ENCODE measurements around the gene ZFP3.

DNA sequence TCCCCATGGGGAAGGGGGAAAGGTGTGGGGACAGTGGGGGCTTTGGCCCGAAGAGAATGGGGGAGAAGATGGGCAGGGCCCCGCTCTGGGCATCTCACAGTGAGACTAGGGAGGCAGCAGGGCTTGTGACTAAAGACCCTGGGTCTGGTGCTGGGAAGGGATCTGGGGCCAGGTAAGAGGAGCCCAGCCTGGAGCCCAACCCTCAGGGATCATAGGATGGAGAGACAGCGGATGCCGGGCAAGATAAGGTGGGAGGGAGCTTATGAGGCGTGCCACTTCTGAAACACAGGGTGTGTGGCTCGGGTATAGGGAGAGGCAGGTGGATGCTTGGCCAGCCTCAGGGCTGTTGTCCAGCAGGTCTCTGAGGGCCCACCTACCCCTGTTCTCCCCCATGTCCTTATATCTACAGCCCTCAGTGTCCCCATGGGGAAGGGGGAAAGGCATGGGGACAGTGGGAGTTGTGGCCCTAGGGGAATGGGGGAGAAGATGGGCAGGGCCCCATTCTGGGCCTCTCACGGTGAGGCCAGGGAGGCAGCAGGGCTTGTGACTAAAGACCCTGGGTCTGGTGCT is 53.0 kb downstream of the ZFP3 start:
- TF ChIP-seq, protein P1, sequence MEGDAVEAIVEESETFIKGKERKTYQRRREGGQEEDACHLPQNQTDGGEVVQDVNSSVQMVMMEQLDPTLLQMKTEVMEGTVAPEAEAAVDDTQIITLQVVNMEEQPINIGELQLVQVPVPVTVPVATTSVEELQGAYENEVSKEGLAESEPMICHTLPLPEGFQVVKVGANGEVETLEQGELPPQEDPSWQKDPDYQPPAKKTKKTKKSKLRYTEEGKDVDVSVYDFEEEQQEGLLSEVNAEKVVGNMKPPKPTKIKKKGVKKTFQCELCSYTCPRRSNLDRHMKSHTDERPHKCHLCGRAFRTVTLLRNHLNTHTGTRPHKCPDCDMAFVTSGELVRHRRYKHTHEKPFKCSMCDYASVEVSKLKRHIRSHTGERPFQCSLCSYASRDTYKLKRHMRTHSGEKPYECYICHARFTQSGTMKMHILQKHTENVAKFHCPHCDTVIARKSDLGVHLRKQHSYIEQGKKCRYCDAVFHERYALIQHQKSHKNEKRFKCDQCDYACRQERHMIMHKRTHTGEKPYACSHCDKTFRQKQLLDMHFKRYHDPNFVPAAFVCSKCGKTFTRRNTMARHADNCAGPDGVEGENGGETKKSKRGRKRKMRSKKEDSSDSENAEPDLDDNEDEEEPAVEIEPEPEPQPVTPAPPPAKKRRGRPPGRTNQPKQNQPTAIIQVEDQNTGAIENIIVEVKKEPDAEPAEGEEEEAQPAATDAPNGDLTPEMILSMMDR (IDR thresholded peaks at IDR 0.05; ENCODE audit: extremely low read depth in 1 of 2, insufficient read depth in 1 of 2, low read depth in 1 of 2, low read length in 2 of 2) = no peak
- TF ChIP-seq MYC (IDR thresholded peaks at IDR 0.05; ENCODE audit: low read depth, low read length) (no peak), EZH2 (IDR thresholded peaks at IDR 0.05; ENCODE audit: borderline replicate concordance, low read depth, low read length, severe bottlenecking) (no peak), POLR2A (IDR thresholded peaks at IDR 0.05; ENCODE audit: low read depth, low read length) (no peak), FOS (IDR thresholded peaks at IDR 0.05; ENCODE audit: borderline replicate concordance, insufficient read depth, low read length) (no peak), POLR2AphosphoS5 (IDR thresholded peaks at IDR 0.05; ENCODE audit: insufficient read depth, low read depth, low read length) (no peak), JUN (IDR thresholded peaks at IDR 0.05; ENCODE audit: borderline replicate concordance, insufficient read depth, insufficient read length, low read depth) (no peak), GATA2 (IDR thresholded peaks at IDR 0.05; ENCODE audit: insufficient read depth, insufficient read length, low read depth, low read length) (no peak)
- TF ChIP-seq, protein P2, sequence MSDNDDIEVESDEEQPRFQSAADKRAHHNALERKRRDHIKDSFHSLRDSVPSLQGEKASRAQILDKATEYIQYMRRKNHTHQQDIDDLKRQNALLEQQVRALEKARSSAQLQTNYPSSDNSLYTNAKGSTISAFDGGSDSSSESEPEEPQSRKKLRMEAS (IDR thresholded peaks at IDR 0.05; ENCODE audit: insufficient read depth, insufficient read length) = no peak
